H1 (cell line): ENCODE measurements around the gene BCL2L1.

Source experiments
- GABPA ChIP-seq: IDR thresholded peaks from 2 replicates; pipeline ENCODE4 v1.6.1; 2011; ENCODE audit warnings: mild to moderate bottlenecking, low read length, moderate library complexity, borderline replicate concordance; ENCODE audit not compliant: insufficient read depth
- JUND ChIP-seq: IDR thresholded peaks from 2 replicates; pipeline ENCODE4 v1.6.1; 2011; ENCODE audit warnings: mild to moderate bottlenecking, improper control_type of control experiment, low read length
- SIRT6 ChIP-seq: IDR thresholded peaks from one replicate; pipeline ENCODE4 v1.7.1; 2012; ENCODE audit warnings: low read length, inconsistent platforms

GRCh38 chr20:31707994-31708735 is 14.5 kb downstream of the BCL2L1 start:
- TF ChIP-seq SIRT6 (no peak), GABPA (no peak), JUND (no peak)
